B cell (primary cell): ENCODE results near the gene TUBA1A. TPM values are rescaled to one million over a fixed set of nuclear protein-coding genes. Genes with fewer than 3 reads are reported as not detected.

Source experiments
- ATAC-seq: fragments of 200-7000 bp; cut with Tn5 transposase; one replicate; pipeline ENCODE4 v1.10.0; 2021; ENCODE audit warnings: low read depth, mild to moderate bottlenecking, moderate number of reproducible peaks, moderate library complexity
- CTCF ChIA-PET: fragments of 350-600 bp; sonication (Branson Sonifier 250); formaldehyde crosslinking; loops from one replicate; lab custom pipeline; 2021; ENCODE audit warnings: antibody characterized with exemption, inconsistent platforms; lab: Charles Lee
- POLR2A ChIA-PET: fragments of 350-600 bp; sonication (Branson Sonifier 250); formaldehyde crosslinking; loops from one replicate; lab custom pipeline; 2021; ENCODE audit warnings: antibody characterized with exemption; lab: Charles Lee
- DNase-seq: peaks from one replicate; pipeline ENCODE4 v3.0.0; 2013
- H2AFZ ChIP-seq: 2 replicates; pipeline ENCODE4 v1.6.1; 2012; ENCODE audit warnings: mild to moderate bottlenecking, low read depth, low read length; ENCODE audit not compliant: insufficient read depth, poor library complexity, severe bottlenecking
- H3K27ac ChIP-seq, 2 donors: 1 replicate in 1 of 2; 2 replicates in 1 of 2; pipeline ENCODE4 v1.5.1; 2012 to 2013; ENCODE audit warnings: low read length in 2 of 2, mild to moderate bottlenecking in 2 of 2, moderate library complexity in 1 of 2
- H3K27me3 ChIP-seq, 4 experiments: fragments of 200-600 bp in 1 of 4; sonication (generic) in 1 of 4; replicated peaks in 1 of 4; 1 replicate in 2 of 4; 2 replicates in 2 of 4; pipeline versions ENCODE4 v1.6.1 to v1.7.0; 2013 to 2016; ENCODE audit warnings: low read length in 3 of 4, mild to moderate bottlenecking in 2 of 4, mixed read lengths in 1 of 4, moderate library complexity in 1 of 4; ENCODE audit not compliant: insufficient read depth in 4 of 4, control insufficient read depth in 3 of 4; ENCODE audit errors: control extremely low read depth in 1 of 4
- H3K36me3 ChIP-seq, 2 experiments: replicated peaks in 1 of 2; 1 replicate in 1 of 2; 2 replicates in 1 of 2; pipeline versions ENCODE4 v1.6.1 to v1.7.1; 2013; ENCODE audit warnings: low read length in 1 of 2; ENCODE audit not compliant: insufficient read depth in 2 of 2, control insufficient read depth in 1 of 2; ENCODE audit errors: control extremely low read depth in 1 of 2, extremely low read depth in 1 of 2
- H3K4me1 ChIP-seq, 2 donors: fragments of 200-600 bp in 1 of 2; sonication (generic) in 1 of 2; 1 replicate in 1 of 2; 2 replicates in 1 of 2; pipeline versions ENCODE4 v1.5.1 to v1.6.1; 2013 to 2017; ENCODE audit warnings: low read length in 2 of 2; ENCODE audit not compliant: control insufficient read depth in 2 of 2, insufficient read depth in 2 of 2
- H3K4me2 ChIP-seq: replicated peaks from 2 replicates; pipeline ENCODE3; 2012; ENCODE audit warnings: mild to moderate bottlenecking, low read depth, low read length; ENCODE audit not compliant: poor library complexity, severe bottlenecking
- H3K4me3 ChIP-seq, 5 experiments: fragments of 200-600 bp in 1 of 5; sonication (generic) in 1 of 5; 1 replicate in 3 of 5; 2 replicates in 2 of 5; pipeline versions ENCODE4 v1.5.1 to v1.7.0; 2011 to 2016; ENCODE audit warnings: low read length in 4 of 5, mild to moderate bottlenecking in 4 of 5, low read depth in 2 of 5, control low read depth in 1 of 5, moderate library complexity in 1 of 5; ENCODE audit not compliant: insufficient read depth in 1 of 5; ENCODE audit errors: control extremely low read depth in 1 of 5, extremely low read depth in 1 of 5
- H3K79me2 ChIP-seq: fragments of 200-600 bp; sonication (generic); one replicate; pipeline ENCODE4 v1.6.0; 2016; ENCODE audit warnings: low read length; ENCODE audit not compliant: control insufficient read depth, insufficient read depth
- H3K9ac ChIP-seq: fragments of 200-600 bp; sonication (generic); 2 replicates; pipeline ENCODE4 v1.6.1; 2017; ENCODE audit warnings: mild to moderate bottlenecking, low read length, moderate library complexity
- H3K9me3 ChIP-seq, 3 donors: one replicate each; pipeline versions ENCODE4 v1.6.1 to v1.7.1; 2013; ENCODE audit warnings: low read length in 2 of 3; ENCODE audit not compliant: control insufficient read depth in 2 of 3, insufficient read depth in 1 of 3; ENCODE audit errors: control extremely low read depth in 1 of 3
- H4K20me1 ChIP-seq: 2 replicates; pipeline ENCODE4 v1.6.0; 2012; ENCODE audit warnings: mild to moderate bottlenecking, low read length; ENCODE audit not compliant: insufficient read depth, control insufficient read depth, poor library complexity, severe bottlenecking
- H3K27ac Mint-ChIP-seq: one replicate; pipeline ENCODE4 v1.8.0; 2021; ENCODE audit warnings: mixed read lengths
- H3K27me3 Mint-ChIP-seq: one replicate; pipeline ENCODE4 v1.8.0; 2021; ENCODE audit warnings: mixed read lengths
- H3K4me1 Mint-ChIP-seq: one replicate; pipeline ENCODE4 v1.8.0; 2021; ENCODE audit warnings: mixed read lengths
- H3K4me3 Mint-ChIP-seq: one replicate; pipeline ENCODE4 v1.8.0; 2021; ENCODE audit warnings: mixed read lengths
- H3K9me3 Mint-ChIP-seq: one replicate; pipeline ENCODE4 v1.8.0; 2022; ENCODE audit warnings: mixed read lengths; ENCODE audit not compliant: insufficient read depth
- CTCF ChIP-seq: fragments of 200-600 bp; IDR thresholded peaks from one replicate; pipeline ENCODE4 v1.8.0; 2022; ENCODE audit warnings: antibody characterized with exemption, mild to moderate bottlenecking
- EZH2 ChIP-seq: IDR thresholded peaks from 2 replicates; pipeline ENCODE4 v1.6.1; 2012; ENCODE audit warnings: borderline replicate concordance, low read depth, mild to moderate bottlenecking, moderate library complexity, low read length; ENCODE audit not compliant: insufficient read depth, poor library complexity, severe bottlenecking
- WGBS: methylation state at CpG from one replicate; pipeline ENCODE4 v1.1.5; 2013; ENCODE audit warnings: missing lambda C conversion rate; ENCODE audit not compliant: insufficient coverage; 5-methylcytosine and 5-hydroxymethylcytosine counted together
- intact Hi-C: fragments of 100-400 bp; cut with micrococcal nuclease; formaldehyde crosslinking; loops from one replicate; pipeline ENCODE4 v1.10.0; 2022
- polyA plus RNA-seq: library from polyadenylated mRNA; depleted of rRNA; stranded (reverse); fragments of >200 nt; gene quantifications from 2 replicates; pipeline ENCODE4 v1.2.3, GENCODE V29; 2012
- total RNA-seq, 2 donors: library from RNA; stranded (reverse); fragments of 120-200 nt in 1 of 2; gene quantifications; 1 replicate in 1 of 2; 2 replicates in 1 of 2; pipeline versions ENCODE4 v1.2.3 to v1.2.4, GENCODE V29; 2013 to 2022

Gene TUBA1A
- total and polyA plus RNA-seq, 2 donors (not counting 1 experiment from before 2014, with no cell fraction given): 137 to 880 TPM

- no peak overlapping the region for H3K9ac ChIP-seq
- ChIA-PET CTCF (interaction anchor here (0.9 to 11.7 kb wide), 9 partner anchors 8 to 168 kb away, joined by 3 to 152 read pairs (median 5); partner anchors contain the start of genes RHEBL1 and TUBA1B), POLR2A (interaction anchor here (0.6 to 3.6 kb wide), 2 partner anchors 101 to 230 kb away, joined by 8 to 29 read pairs; partner anchors contain the start of gene TUBA1B)
- ATAC-seq (no peak), DNase-seq (no peak)
- no peaks in the 10 kb centered on the region for H4K20me1 ChIP-seq
- H3K9me3 ChIP-seq: no peaks in the 10 kb centered on the region
- no peaks in the 10 kb centered on the region for H3K79me2 ChIP-seq
- Mint-ChIP-seq H3K27me3 (no peaks in the 10 kb centered on the region), H3K9me3 (no peaks in the 10 kb centered on the region), H3K4me1 (peaks cover 17% of the 10 kb centered on the region), H3K4me3 (no peak overlapping the region), H3K27ac (no peak overlapping the region)
- peaks cover 5 to 17% of the 10 kb centered on the region in 2 donors for H3K4me1 ChIP-seq
- TF ChIP-seq EZH2 (no peak), CTCF (no peak)
- no peak overlapping the region for H3K4me3 ChIP-seq
- intact Hi-C loops: no loop called here
- H3K36me3 ChIP-seq: no peaks in the 10 kb centered on the region
- WGBS: 88% methylated on average over 3 of the region's 9 CpGs
- H3K27me3 ChIP-seq: no peaks in the 10 kb centered on the region
- no peak overlapping the region for H3K4me2 ChIP-seq
- H3K27ac ChIP-seq: no peak overlapping the region
- H2AFZ ChIP-seq: no peak overlapping the region
These were observed 43.2 kb upstream of the TUBA1A start for GRCh38 chr12:49231878-49232655.

GRCh38 chr12:49230805-49231194 lies 41.9 kb upstream of the TUBA1A start:
- intact Hi-C loops: no loop called here
- 100% methylated on average over 1 of the region's 3 CpGs for WGBS
- ChIA-PET CTCF (interaction anchor here (0.7 to 11.7 kb wide), 3 partner anchors 137 to 144 kb away, joined by 3 to 152 read pairs (median 5); partner anchors contain the start of gene DHH), POLR2A (interaction anchor here (1.1 kb wide), 1 partner anchor 99 kb away, joined by 3 read pairs; the partner anchor contains the start of gene TUBA1B)
- Mint-ChIP-seq H3K9me3 (no peaks in the 10 kb centered on the region), H3K27me3 (no peaks in the 10 kb centered on the region), H3K4me1 (peaks cover 17% of the 10 kb centered on the region), H3K27ac (peak overlapping the region; percentile 46), H3K4me3 (no peak overlapping the region)
- Histone ChIP-seq H3K4me3 (no peak overlapping the region), H4K20me1 (no peaks in the 10 kb centered on the region), H3K4me1 (peaks cover 5 to 17% of the 10 kb centered on the region in 2 donors), H3K27ac (no peak overlapping the region), H3K36me3 (no peaks in the 10 kb centered on the region), H3K79me2 (no peaks in the 10 kb centered on the region), H3K9ac (no peak overlapping the region), H3K27me3 (no peaks in the 10 kb centered on the region), H3K4me2 (no peak overlapping the region), H3K9me3 (no peaks in the 10 kb centered on the region), H2AFZ (no peak overlapping the region)
- no peak for TF ChIP-seq CTCF
- no peak for TF ChIP-seq EZH2
- ATAC-seq (no peak), DNase-seq (no peak)
